Skeletal muscle tissue (tissue), 4 donors: ENCODE data around the gene PDCD7. TPM values are rescaled to one million over a fixed set of nuclear protein-coding genes. Genes with fewer than 3 reads are reported as not detected.
"Not testable (repeated sequence)": the region's sequence is repeated elsewhere in the genome, so short reads cannot be mapped to it uniquely, and the experiment has no call there.

Source experiments
- H3K27ac ChIP-seq: one replicate; pipeline ENCODE4 v1.7.0; 2013; ENCODE audit warnings: mild to moderate bottlenecking, low read depth, low read length, inconsistent platforms
- H3K27me3 ChIP-seq, 3 donors: one replicate each; pipeline ENCODE4 v1.7.0; 2013; ENCODE audit warnings: low read length in 3 of 3; ENCODE audit not compliant: control insufficient read depth in 3 of 3, insufficient read depth in 3 of 3
- H3K36me3 ChIP-seq, 3 donors: one replicate each; pipeline ENCODE4 v1.7.0; 2013; ENCODE audit warnings: low read length in 3 of 3; ENCODE audit not compliant: control insufficient read depth in 3 of 3, insufficient read depth in 3 of 3
- H3K4me1 ChIP-seq, 3 donors: one replicate each; pipeline ENCODE4 v1.7.0; 2013; ENCODE audit warnings: low read length in 3 of 3, mild to moderate bottlenecking in 3 of 3; ENCODE audit not compliant: control insufficient read depth in 3 of 3, insufficient read depth in 3 of 3
- H3K4me3 ChIP-seq, 3 donors: one replicate each; pipeline ENCODE4 v1.7.0; 2013; ENCODE audit warnings: low read length in 3 of 3
- H3K9ac ChIP-seq, 3 donors: one replicate each; pipeline ENCODE4 v1.7.0; 2013; ENCODE audit warnings: low read length in 3 of 3, mild to moderate bottlenecking in 3 of 3, moderate library complexity in 2 of 3, low read depth in 1 of 3
- H3K9me3 ChIP-seq, 3 donors: one replicate each; pipeline ENCODE4 v1.7.0; 2013; ENCODE audit warnings: low read length in 3 of 3; ENCODE audit not compliant: control insufficient read depth in 3 of 3
- total RNA-seq: library from RNA; depleted of rRNA; stranded (reverse); fragments of >200 nt; gene quantifications from one replicate; pipeline ENCODE4 v1.2.3, GENCODE V29; 2014
- donor health status: Osteomylitis.

PDCD7 gene, protein sequence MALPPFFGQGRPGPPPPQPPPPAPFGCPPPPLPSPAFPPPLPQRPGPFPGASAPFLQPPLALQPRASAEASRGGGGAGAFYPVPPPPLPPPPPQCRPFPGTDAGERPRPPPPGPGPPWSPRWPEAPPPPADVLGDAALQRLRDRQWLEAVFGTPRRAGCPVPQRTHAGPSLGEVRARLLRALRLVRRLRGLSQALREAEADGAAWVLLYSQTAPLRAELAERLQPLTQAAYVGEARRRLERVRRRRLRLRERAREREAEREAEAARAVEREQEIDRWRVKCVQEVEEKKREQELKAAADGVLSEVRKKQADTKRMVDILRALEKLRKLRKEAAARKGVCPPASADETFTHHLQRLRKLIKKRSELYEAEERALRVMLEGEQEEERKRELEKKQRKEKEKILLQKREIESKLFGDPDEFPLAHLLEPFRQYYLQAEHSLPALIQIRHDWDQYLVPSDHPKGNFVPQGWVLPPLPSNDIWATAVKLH
- total RNA-seq = 11.5 TPM

DNA sequence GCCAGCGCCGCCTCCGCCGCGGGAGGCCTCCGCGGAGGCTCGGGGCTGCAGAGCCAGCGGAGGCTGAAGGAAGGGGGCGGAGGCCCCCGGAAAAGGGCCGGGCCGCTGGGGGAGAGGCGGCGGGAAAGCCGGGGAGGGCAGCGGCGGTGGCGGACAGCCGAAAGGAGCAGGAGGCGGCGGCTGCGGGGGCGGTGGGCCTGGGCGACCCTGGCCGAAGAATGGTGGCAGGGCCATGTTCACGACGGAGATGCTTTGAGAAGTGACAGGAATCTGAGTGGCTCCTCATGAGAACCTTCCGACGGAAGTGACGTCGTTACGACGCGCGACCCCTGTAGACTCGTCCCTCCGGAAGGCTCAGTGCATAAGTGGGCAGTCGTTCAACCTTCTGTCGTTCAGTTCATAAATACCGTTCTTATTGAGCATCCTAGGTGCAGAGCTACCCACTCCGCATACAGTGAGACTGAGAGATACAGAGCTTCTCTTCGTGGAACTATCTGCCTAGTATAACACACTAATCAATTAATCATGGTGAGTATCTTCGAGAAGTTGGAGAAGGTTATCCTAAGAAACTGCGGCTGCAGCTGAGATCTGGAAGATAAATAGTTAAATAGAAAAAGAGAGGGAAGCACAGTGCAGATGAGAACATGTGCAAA lies at the start of gene PDCD7:
Gene PDCD7 (minus strand): TSS at position 261 of the 653 bp plus-strand sequence. CDS start 27 bp downstream, at position 234.
- Histone ChIP-seq H3K36me3 (peaks cover 11 to 15% (median 13%) of the 10 kb centered on the region in 3 donors), H3K4me3 (peak within 1 kb of the TSS; percentile 73 to 87 (median 79)), H3K4me1 (peaks cover 12 to 16% (median 12%) of the 10 kb centered on the region in 3 donors), H3K27me3 (no peaks in the 10 kb centered on the region), H3K9me3 (no peaks in the 10 kb centered on the region), H3K9ac (peak within 1 kb of the TSS; percentile 88 to 92 (median 89)), H3K27ac (peak within 1 kb of the TSS; percentile 73)

DNA sequence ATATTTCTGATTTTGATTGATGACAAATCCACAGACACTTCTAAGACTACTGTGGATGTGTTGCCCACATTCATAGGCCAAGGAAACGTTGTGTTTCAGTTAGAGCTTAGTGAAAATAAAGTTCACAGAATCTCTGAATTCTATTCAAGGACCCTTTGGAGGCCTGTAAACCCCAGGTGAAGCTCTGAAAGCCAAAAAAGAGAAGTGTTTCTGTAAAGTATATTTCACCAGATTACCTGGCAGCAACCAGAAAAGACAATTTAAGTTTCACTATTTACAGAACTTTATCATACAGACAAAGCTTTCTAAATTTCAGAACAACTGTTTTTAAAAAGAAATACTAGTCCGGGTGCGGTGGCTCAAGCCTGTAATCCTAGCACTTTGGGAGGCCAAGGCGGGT lies 48.9 kb upstream of the PDCD7 start:
- H3K4me3 ChIP-seq = no peak overlapping the region
- no peaks in the 10 kb centered on the region for H3K9me3 ChIP-seq
- peaks cover 5 to 20% (median 14%) of the 10 kb centered on the region in 3 donors for H3K36me3 ChIP-seq
- H3K27me3 ChIP-seq = no peaks in the 10 kb centered on the region
- peaks cover 7 to 9% (median 8%) of the 10 kb centered on the region in 3 donors for H3K4me1 ChIP-seq
- H3K27ac ChIP-seq = no peak overlapping the region
- peak overlapping the region in 1 of 3 donors; percentile 33 for H3K9ac ChIP-seq

DNA sequence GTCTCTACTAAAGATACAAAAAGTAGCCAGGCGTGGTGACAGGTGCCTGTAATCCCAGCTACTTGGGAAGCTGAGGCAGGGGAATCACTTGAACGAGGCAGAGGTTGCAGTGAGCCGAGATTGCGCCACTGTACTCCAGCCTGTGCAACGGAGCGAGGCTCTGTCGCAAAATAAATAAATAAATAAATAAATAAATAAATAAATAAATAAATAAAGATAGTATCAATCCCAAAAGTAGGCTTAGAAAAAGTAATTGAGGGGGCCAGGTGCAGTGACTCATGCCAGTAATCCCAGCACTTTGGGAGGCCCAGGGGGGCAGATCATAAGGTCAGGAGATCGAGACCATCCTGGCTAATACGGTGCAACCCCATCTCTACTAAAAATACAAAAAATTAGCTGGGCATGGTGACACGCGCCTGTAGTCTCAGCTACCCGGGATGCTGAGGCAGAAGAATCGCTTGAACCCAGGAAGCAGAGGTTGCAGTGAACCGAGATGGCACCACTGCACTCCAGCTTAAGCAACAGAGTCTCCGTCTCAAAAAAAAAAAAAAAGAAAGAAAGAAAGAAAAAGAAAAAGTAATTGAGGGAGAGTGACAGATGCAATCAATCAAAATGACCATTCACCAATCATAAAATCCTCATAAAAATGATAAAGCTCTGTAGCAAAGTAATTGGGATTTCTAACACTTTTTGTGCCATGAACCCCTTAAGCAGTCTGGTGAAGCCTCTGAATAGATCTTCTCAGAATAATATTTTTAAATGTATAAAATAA lies 48.2 kb upstream of the PDCD7 start:
- not testable (repeated sequence) for H3K4me3 ChIP-seq, H3K27ac ChIP-seq, H3K9me3 ChIP-seq, H3K27me3 ChIP-seq, H3K9ac ChIP-seq, H3K4me1 ChIP-seq
- H3K36me3 ChIP-seq = peaks cover 9 to 28% (median 21%) of the 10 kb centered on the region in 3 donors

DNA sequence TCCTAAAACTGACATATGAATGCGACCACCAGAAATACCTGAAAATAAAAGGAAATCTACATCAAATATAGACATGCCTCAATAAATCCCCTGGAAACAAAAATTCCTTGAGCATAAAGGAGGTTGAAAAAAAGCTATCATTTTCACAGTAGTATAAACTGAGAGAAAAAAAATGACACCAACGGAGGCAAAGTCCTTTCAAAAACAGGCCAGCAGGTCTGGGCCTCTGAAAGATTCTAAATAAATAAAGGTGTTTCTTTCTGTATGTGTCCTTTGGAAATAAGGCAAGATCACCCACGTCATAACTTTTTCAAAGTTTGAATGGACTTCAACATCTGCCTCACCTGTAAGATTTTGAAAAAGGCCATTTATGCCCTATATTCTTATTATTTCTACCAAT lies 46.6 kb upstream of the PDCD7 start:
- peaks cover 12 to 36% (median 34%) of the 10 kb centered on the region in 3 donors for H3K36me3 ChIP-seq
- peaks cover 5 to 9% (median 7%) of the 10 kb centered on the region in 3 donors for H3K4me1 ChIP-seq

DNA sequence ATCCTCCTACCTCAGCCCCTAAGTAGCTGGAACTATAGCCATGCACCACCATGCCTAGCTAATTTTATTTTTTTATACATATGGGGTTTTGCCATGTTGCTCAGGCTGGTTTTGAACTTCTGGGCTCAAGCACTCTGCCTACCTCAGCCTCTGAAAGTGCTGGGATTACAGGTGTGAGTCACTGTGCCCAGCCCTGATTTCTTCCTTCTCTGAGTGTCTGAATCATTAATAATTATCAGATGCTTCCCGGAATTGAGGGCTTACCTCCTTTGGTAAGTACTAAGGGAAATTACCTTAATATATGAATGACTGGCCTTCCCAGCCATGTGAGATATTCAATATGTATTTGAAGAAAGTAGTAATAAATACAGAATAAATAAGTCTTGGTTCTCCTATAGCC lies 44.3 kb upstream of the PDCD7 start:
- H3K9ac ChIP-seq = no peak overlapping the region
- peaks cover 0 to 7% (median 3%) of the 10 kb centered on the region in 3 donors for H3K4me1 ChIP-seq
- H3K27ac ChIP-seq = no peak overlapping the region
- H3K4me3 ChIP-seq = no peak overlapping the region
- H3K27me3 ChIP-seq = no peaks in the 10 kb centered on the region
- no peaks in the 10 kb centered on the region for H3K9me3 ChIP-seq
- peaks cover 12 to 43% (median 38%) of the 10 kb centered on the region in 3 donors for H3K36me3 ChIP-seq

More for the DNA sequence above, 46.6 kb upstream of the PDCD7 start:
- Histone ChIP-seq H3K4me3 (no peak overlapping the region), H3K27me3 (no peaks in the 10 kb centered on the region), H3K9me3 (no peaks in the 10 kb centered on the region), H3K9ac (no peak overlapping the region), H3K27ac (no peak overlapping the region)

DNA sequence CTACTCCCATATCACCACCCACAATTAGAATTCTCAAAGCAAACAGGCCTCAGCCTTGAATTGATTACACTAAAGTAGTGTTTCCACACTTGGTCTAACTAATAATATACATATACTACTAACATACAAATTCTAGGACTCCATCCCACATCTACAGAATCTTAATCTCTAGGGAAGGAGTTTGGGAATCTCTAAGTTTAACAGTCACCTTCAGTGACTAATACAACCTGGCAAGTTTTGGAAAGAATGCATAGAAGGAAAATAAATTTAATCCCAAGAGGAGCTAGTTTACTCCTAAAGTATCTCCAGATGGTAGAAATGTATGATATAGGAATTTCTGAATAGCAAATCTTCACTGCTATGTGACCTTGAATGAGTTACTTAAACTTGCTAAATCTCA lies 42.4 kb upstream of the PDCD7 start:
- Histone ChIP-seq H3K27ac (no peak overlapping the region), H3K9me3 (no peaks in the 10 kb centered on the region), H3K4me3 (no peak overlapping the region), H3K27me3 (no peaks in the 10 kb centered on the region), H3K4me1 (peaks cover 0 to under 1% (median 0%) of the 10 kb centered on the region in 3 donors), H3K9ac (no peak overlapping the region), H3K36me3 (peaks cover 12 to 51% (median 45%) of the 10 kb centered on the region in 3 donors)

DNA sequence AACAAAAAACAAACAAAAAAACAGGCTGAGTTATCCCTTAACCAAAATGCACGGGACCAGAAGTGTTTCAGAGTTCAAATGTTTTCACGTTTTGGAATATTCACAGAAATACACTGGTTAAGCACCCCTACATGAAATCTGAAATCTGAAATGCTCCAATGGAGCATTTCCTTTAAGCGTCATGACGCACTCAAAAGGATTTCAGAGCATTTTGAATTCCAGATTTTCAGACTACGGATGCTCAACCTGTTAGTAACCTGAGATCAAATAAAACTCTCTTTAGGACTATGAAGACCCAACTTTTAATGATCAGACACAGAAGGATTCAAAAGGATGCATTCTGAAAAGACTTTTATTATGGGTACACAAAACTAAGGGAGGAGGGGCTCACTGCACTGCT lies 41.9 kb upstream of the PDCD7 start:
- H3K9me3 ChIP-seq = no peaks in the 10 kb centered on the region
- no peaks in the 10 kb centered on the region for H3K27me3 ChIP-seq
- no peak overlapping the region for H3K27ac ChIP-seq
- H3K36me3 ChIP-seq = peaks cover 12 to 51% (median 45%) of the 10 kb centered on the region in 3 donors
- no peak overlapping the region for H3K4me3 ChIP-seq
- no peak overlapping the region for H3K9ac ChIP-seq
- H3K4me1 ChIP-seq = no peaks in the 10 kb centered on the region

DNA sequence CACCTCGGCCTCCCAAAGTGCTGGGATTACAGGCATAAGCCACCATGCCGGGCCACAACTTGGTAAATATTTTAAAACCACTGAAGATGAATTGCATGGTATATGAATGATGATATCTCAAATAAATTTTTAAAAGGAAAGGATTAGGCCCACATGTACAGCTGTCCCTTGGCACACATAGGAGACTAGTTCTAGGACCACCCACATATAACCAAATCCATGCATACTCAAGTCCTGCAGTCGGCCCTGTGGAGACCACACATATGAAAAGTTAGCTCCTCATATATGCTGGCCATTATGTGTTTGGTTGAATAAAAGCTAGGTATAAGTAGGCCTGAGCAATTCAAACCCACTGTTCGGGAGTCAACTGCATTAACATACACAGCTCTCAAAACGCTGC lies 40.9 kb upstream of the PDCD7 start:
- peaks cover 12 to 50% (median 45%) of the 10 kb centered on the region in 3 donors for H3K36me3 ChIP-seq
- H3K27ac ChIP-seq = no peak overlapping the region
- no peak overlapping the region for H3K4me3 ChIP-seq
- no peaks in the 10 kb centered on the region for H3K27me3 ChIP-seq
- H3K9me3 ChIP-seq = no peaks in the 10 kb centered on the region
- H3K4me1 ChIP-seq = no peaks in the 10 kb centered on the region
- H3K9ac ChIP-seq = no peak overlapping the region

DNA sequence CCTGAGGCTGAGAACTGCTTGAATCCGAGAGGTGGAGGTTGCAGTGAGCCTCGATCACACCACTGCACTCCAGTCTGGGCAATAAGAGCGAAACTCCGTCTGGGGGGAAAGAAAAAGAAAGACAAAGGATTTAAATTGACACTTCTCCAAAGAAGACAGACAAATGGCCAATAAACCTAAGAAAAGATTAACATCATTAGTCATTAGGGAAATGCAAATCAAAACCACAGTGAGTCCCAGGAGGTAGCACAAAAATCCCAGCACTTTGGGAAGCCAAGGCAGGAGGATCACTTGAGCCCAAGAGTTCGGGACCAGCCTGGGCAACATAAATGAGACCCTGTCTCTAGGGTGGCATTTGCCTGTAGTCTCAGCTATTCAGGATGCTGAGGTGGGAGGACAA lies 38.9 kb upstream of the PDCD7 start:
- Histone ChIP-seq H3K36me3 (peaks cover 8 to 35% (median 31%) of the 10 kb centered on the region in 3 donors), H3K9ac (no peak overlapping the region), H3K4me1 (no peaks in the 10 kb centered on the region), H3K27me3 (no peaks in the 10 kb centered on the region), H3K4me3 (no peak overlapping the region), H3K9me3 (no peaks in the 10 kb centered on the region), H3K27ac (no peak overlapping the region)
